Dendritic cell treated with granulocyte-macrophage colony-stimulating factor and Interleukin-4, amounts not matched to agents 40 ng/mL and 50 ng/mL, for 4 days (primary cell): ENCODE results near the gene RASAL3.

Source experiments
- H3K27ac Mint-ChIP-seq: one replicate; pipeline ENCODE4 v1.8.0; 2022; ENCODE audit warnings: mild to moderate bottlenecking, mixed read lengths
- H3K27me3 Mint-ChIP-seq: one replicate; pipeline ENCODE4 v1.8.0; 2022; ENCODE audit warnings: mild to moderate bottlenecking, mixed read lengths
- H3K36me3 Mint-ChIP-seq: one replicate; pipeline ENCODE4 v1.8.0; 2022; ENCODE audit warnings: low read depth, mixed read lengths
- H3K4me1 Mint-ChIP-seq: one replicate; pipeline ENCODE4 v1.8.0; 2022; ENCODE audit warnings: low read depth, mixed read lengths
- H3K4me3 Mint-ChIP-seq: one replicate; pipeline ENCODE4 v1.8.0; 2022; ENCODE audit warnings: mild to moderate bottlenecking, moderate library complexity, mixed read lengths
- H3K9me3 Mint-ChIP-seq: one replicate; pipeline ENCODE4 v1.8.0; 2022; ENCODE audit warnings: mixed read lengths
- intact Hi-C: fragments of 100-400 bp; cut with micrococcal nuclease; formaldehyde crosslinking; loops from one replicate; pipeline ENCODE4 v1.15.0; 2022

Gene RASAL3

GRCh38 chr19:15463861-15464371 is 428 bp downstream of the RASAL3 start:
- Mint-ChIP-seq H3K27me3 (peaks cover 12% of the 10 kb centered on the region), H3K4me3 (peak overlapping the region; percentile 83), H3K9me3 (no peaks in the 10 kb centered on the region), H3K27ac (peak overlapping the region; percentile 90), H3K4me1 (peaks cover 37% of the 10 kb centered on the region), H3K36me3 (peaks cover 20% of the 10 kb centered on the region)
- intact Hi-C loops: no loop called here

- Mint-ChIP-seq H3K9me3 (no peaks in the 10 kb centered on the region), H3K27ac (no peak overlapping the region), H3K27me3 (no peaks in the 10 kb centered on the region), H3K4me3 (no peak overlapping the region), H3K4me1 (peaks cover 20% of the 10 kb centered on the region), H3K36me3 (peaks cover 36% of the 10 kb centered on the region)
- intact Hi-C loops: no loop called here
These were observed 2.6 kb downstream of the RASAL3 start for GRCh38 chr19:15461694-15462093.

- Mint-ChIP-seq H3K27ac (no peak overlapping the region), H3K4me1 (no peaks in the 10 kb centered on the region), H3K4me3 (no peak overlapping the region), H3K9me3 (no peaks in the 10 kb centered on the region), H3K27me3 (no peaks in the 10 kb centered on the region), H3K36me3 (peaks cover 74% of the 10 kb centered on the region)
- intact Hi-C loops: no loop called here
These were observed 6.5 kb downstream of the RASAL3 start for GRCh38 chr19:15457701-15458484.

- intact Hi-C loops: no loop called here
- H3K4me1 Mint-ChIP-seq: no peaks in the 10 kb centered on the region
- peaks cover 82% of the 10 kb centered on the region for H3K36me3 Mint-ChIP-seq
- no peak overlapping the region for H3K27ac Mint-ChIP-seq
- no peak overlapping the region for H3K4me3 Mint-ChIP-seq
- H3K9me3 Mint-ChIP-seq: no peaks in the 10 kb centered on the region
- no peaks in the 10 kb centered on the region for H3K27me3 Mint-ChIP-seq
These were observed 7.3 kb downstream of the RASAL3 start for GRCh38 chr19:15456871-15457700.

- Mint-ChIP-seq H3K4me1 (no peaks in the 10 kb centered on the region), H3K36me3 (peaks cover 80% of the 10 kb centered on the region), H3K27ac (no peak overlapping the region), H3K27me3 (no peaks in the 10 kb centered on the region), H3K9me3 (no peaks in the 10 kb centered on the region), H3K4me3 (no peak overlapping the region)
- intact Hi-C loops: no loop called here
These were observed 7.9 kb downstream of the RASAL3 start for GRCh38 chr19:15456441-15456840.

- intact Hi-C loops: no loop called here
- no peak overlapping the region for H3K4me3 Mint-ChIP-seq
- H3K9me3 Mint-ChIP-seq: no peaks in the 10 kb centered on the region
- H3K27ac Mint-ChIP-seq: no peak overlapping the region
- peaks cover 75% of the 10 kb centered on the region for H3K36me3 Mint-ChIP-seq
- no peaks in the 10 kb centered on the region for H3K27me3 Mint-ChIP-seq
- H3K4me1 Mint-ChIP-seq: no peaks in the 10 kb centered on the region
These were observed 8.3 kb downstream of the RASAL3 start for GRCh38 chr19:15455996-15456395.

GRCh38 chr19:15453906-15454860 is 10.2 kb downstream of the RASAL3 start:
- H3K27ac Mint-ChIP-seq: no peak overlapping the region

GRCh38 chr19:15453091-15453578 is 11.2 kb downstream of the RASAL3 start:
- no peak overlapping the region for H3K27ac Mint-ChIP-seq
- H3K27me3 Mint-ChIP-seq: no peaks in the 10 kb centered on the region
- intact Hi-C loops: no loop called here
- no peak overlapping the region for H3K4me3 Mint-ChIP-seq
- peaks cover 62% of the 10 kb centered on the region for H3K36me3 Mint-ChIP-seq
- peaks cover 16% of the 10 kb centered on the region for H3K4me1 Mint-ChIP-seq
- H3K9me3 Mint-ChIP-seq: no peaks in the 10 kb centered on the region

More at GRCh38 chr19:15453906-15454860, 10.2 kb downstream of the RASAL3 start:
- H3K9me3 Mint-ChIP-seq: no peaks in the 10 kb centered on the region
- H3K4me1 Mint-ChIP-seq: peaks cover 7% of the 10 kb centered on the region
- peaks cover 65% of the 10 kb centered on the region for H3K36me3 Mint-ChIP-seq
- intact Hi-C loops: no loop called here
- no peaks in the 10 kb centered on the region for H3K27me3 Mint-ChIP-seq
- no peak overlapping the region for H3K4me3 Mint-ChIP-seq

GRCh38 chr19:15452111-15453047 is 12.0 kb downstream of the RASAL3 start:
- intact Hi-C loops: no loop called here
- Mint-ChIP-seq H3K27ac (peak overlapping the region; percentile 74), H3K4me1 (peaks cover 16% of the 10 kb centered on the region), H3K4me3 (no peak overlapping the region), H3K27me3 (no peaks in the 10 kb centered on the region), H3K9me3 (no peaks in the 10 kb centered on the region), H3K36me3 (peaks cover 54% of the 10 kb centered on the region)

- H3K4me1 Mint-ChIP-seq: peaks cover 16% of the 10 kb centered on the region
These were observed 13.8 kb downstream of the RASAL3 start for GRCh38 chr19:15450528-15450890.

GRCh38 chr19:15449620-15450527 is 14.5 kb downstream of the RASAL3 start, which contains the start of gene WIZ:
Gene WIZ (minus strand): TSS chr19:15449956. CDS start chr19:15448307, 1,649 bp downstream.
- no peaks in the 10 kb centered on the region for H3K27me3 Mint-ChIP-seq
- H3K9me3 Mint-ChIP-seq: no peaks in the 10 kb centered on the region
- peak within 1 kb of the TSS; percentile 74 for H3K27ac Mint-ChIP-seq
- intact Hi-C loops: loop anchor here (1.0 kb wide), 1 partner anchor 18 kb away; no protein-coding TSS in a partner anchor
- H3K4me1 Mint-ChIP-seq: peaks cover 16% of the 10 kb centered on the region
- H3K4me3 Mint-ChIP-seq: peak within 1 kb of the TSS; percentile 63
- peaks cover 32% of the 10 kb centered on the region for H3K36me3 Mint-ChIP-seq

More at GRCh38 chr19:15450528-15450890, 13.8 kb downstream of the RASAL3 start:
- intact Hi-C loops: loop anchor here (1.0 kb wide), 1 partner anchor 18 kb away; no protein-coding TSS in a partner anchor
- Mint-ChIP-seq H3K9me3 (no peaks in the 10 kb centered on the region), H3K4me3 (peak overlapping the region; percentile 37), H3K27ac (peak overlapping the region; percentile 74), H3K27me3 (no peaks in the 10 kb centered on the region), H3K36me3 (peaks cover 38% of the 10 kb centered on the region)
